ENCODE results near the gene ORMDL2. TPM values are rescaled to one million over a fixed set of nuclear protein-coding genes. Genes with fewer than 3 reads are reported as not detected.
"Not testable (repeated sequence)": the region's sequence is repeated elsewhere in the genome, so short reads cannot be mapped to it uniquely, and the experiment has no call there.

ORMDL2 gene
- total RNA-seq, 1 donor from 2014 or later = 28.4 TPM

- ATAC-seq (no peak), DNase-seq (ENCODE audit: low spot score) (no peak)
Measured at GRCh38 chr12:55827806-55828205, 10.0 kb downstream of the ORMDL2 start.

DNA sequence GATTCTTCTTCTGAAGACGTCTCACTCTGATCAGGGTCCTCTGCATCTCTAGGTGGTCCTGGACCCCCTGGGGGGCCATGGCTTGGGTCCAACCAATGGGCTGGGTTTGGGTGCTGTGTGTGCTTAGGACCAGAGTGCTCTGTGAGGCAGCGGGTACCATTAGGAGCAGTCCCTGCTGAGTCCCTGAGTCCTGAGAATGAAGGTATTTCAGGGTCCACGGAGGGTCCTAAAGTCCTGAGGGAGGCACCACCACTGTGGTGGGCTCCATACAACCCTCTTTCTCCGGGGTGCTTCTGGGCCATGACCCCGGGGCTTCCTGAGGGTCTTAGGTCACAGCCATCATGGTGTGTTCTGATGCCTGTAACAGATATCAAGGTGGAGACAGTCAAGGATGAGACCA is 10.5 kb downstream of the ORMDL2 start:
- no peak for ATAC-seq
- no peak for DNase-seq (ENCODE audit: low spot score)

DNA sequence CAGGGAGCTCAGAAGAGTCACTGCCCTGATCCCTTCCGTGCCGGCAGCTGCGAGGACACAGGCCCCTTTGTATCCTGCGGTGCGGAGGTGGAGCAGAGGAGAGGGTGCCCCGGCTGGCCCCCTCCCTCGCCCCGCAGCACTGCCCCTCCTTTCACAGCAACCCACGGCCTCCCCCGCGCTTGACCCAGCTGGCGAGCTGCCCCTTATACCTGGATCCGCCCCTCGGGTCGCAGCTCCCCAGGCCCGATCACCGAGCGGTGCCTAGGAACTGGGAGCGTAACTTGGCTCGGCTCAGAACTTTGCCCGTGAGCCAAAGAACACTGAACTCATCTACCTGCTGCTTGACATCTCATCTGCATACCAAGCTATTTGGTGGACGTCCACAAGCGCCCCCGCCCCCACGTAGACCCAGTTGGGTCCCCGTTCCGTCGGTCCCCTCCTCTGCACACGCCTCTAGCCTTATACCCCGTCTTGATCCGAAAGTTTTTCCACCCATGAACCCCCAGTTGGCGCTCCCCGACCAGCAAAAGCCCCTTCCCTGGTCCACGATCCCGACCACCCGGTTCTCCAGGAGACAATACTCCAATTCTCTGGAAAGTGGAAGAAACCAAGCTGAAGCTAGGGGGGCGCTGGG is 12.2 kb downstream of the ORMDL2 start:
- DNase-seq (ENCODE audit: low spot score) = peak; percentile 80
- ATAC-seq = peak; percentile 55

- peak; percentile 62 for DNase-seq (ENCODE audit: low spot score)
- no peak for ATAC-seq
Measured at GRCh38 chr12:55830601-55831446, 13.0 kb downstream of the ORMDL2 start.

- no peak for DNase-seq (ENCODE audit: low spot score)
- no peak for ATAC-seq
Measured at GRCh38 chr12:55831447-55831815, 13.6 kb downstream of the ORMDL2 start.

DNA sequence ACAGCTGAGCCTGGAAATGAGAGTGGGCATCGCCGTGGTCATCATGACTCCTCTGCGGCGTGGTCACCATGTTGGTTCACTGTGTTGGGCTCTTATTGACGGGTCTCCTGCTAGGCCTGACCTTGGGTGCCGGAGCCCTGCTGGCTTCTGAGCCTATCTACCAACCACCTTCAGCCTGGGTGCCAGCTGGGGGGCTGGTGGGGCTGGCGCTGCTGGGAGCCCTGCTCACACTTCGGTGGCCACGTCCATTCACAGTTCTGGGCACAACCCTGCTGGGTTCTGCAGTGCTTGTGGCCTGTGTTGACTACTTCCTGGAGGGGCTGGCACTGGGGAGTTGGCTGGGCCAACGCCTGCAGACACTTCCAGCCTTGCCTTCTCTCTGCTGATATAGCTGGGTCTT is 15.2 kb downstream of the ORMDL2 start:
- DNase-seq (ENCODE audit: low spot score) (no peak), ATAC-seq (no peak)

GRCh38 chr12:55834400-55834799 is 16.6 kb downstream of the ORMDL2 start:
- not testable (repeated sequence) for ATAC-seq; DNase-seq (ENCODE audit: low spot score)

GRCh38 chr12:55838361-55838760 is 20.5 kb downstream of the ORMDL2 start:
- no peak for ATAC-seq
- no peak for DNase-seq (ENCODE audit: low spot score)

GRCh38 chr12:55839345-55840140 is 21.7 kb downstream of the ORMDL2 start:
- DNase-seq (ENCODE audit: low spot score) (no peak), ATAC-seq (no peak)

DNA sequence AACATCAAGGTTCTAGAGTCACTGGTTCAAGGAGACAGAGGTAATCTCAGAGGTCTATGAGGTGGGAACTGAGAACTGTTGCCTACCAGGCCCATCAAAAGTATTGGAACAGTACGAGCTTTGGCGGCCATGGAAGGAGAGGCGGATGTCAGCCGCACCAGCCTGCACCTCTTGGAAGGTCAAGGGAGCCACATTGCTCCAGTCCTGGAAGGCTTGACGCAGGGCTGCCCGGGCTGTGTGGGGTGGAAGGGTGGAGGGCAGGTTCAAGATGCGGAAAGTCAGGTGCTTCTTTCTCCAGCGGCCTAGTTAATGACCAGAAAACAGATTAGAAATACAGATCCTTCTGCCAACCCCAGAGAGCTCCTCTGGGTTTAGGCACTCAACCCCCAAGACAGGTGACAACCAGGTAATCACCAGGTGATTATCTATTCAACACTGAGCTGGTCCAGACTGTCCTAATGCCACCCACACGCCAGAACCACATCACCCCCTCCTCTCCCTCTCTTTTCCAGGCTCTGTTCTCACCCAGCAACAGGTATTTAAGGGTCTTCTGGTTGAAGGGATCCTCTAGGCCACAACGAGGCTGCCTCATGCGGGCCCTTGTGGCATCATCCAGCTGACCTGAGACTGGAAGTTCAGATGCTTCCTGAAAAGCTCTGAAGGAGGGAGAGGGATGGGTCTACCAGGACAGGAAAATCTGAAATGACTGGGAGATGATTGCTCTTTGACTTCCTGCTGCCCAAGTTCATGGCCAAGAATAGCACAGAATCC is 22.9 kb downstream of the ORMDL2 start:
- ATAC-seq = no peak

GRCh38 chr12:55842681-55843429 is 25.0 kb downstream of the ORMDL2 start, which contains the start of gene MMP19:
MMP19 (minus strand) TSS chr12:55842936; CDS start chr12:55842830, 106 bp downstream.
- peak; percentile 54 for ATAC-seq
- no peak for DNase-seq (ENCODE audit: low spot score)

More for the DNA sequence above, 22.9 kb downstream of the ORMDL2 start:
- DNase-seq (ENCODE audit: low spot score) = no peak

- ATAC-seq (no peak), DNase-seq (ENCODE audit: low spot score) (no peak)
Measured at GRCh38 chr12:55843431-55843830, 25.6 kb downstream of the ORMDL2 start.

- DNase-seq (ENCODE audit: low spot score) (no peak), ATAC-seq (no peak)
Measured at GRCh38 chr12:55844961-55845360, 27.1 kb downstream of the ORMDL2 start.

DNA sequence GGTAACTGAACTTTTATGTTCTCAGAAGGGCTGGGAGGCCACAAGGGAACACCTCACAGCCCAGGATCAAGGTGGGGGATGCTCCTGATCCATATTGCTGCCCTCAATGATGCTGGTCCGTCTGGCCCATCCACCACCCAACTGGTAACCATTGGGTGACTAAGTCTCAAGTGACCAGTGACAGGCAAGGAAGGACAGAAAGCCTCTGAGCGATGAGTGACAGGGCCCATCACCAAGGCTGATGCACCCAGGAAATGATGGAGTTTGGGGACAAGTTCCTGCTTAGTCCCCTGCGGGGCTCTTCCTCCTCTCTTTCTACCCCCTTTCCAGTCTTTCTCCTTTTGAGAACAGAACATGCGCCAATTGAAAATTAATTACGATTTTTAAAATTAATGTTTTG is 27.5 kb downstream of the ORMDL2 start:
- no peak for DNase-seq (ENCODE audit: low spot score)

GRCh38 chr12:55845785-55846496 is 28.1 kb downstream of the ORMDL2 start:
- no peak for DNase-seq (ENCODE audit: low spot score)
- ATAC-seq = no peak

More for the DNA sequence above, 27.5 kb downstream of the ORMDL2 start:
- no peak for ATAC-seq

- DNase-seq (ENCODE audit: low spot score) = no peak
- no peak for ATAC-seq
Measured at GRCh38 chr12:55847033-55847432, 29.2 kb downstream of the ORMDL2 start.

GRCh38 chr12:55847603-55848291 is 29.9 kb downstream of the ORMDL2 start:
- DNase-seq (ENCODE audit: low spot score) (peak; percentile 58), ATAC-seq (peak; percentile 82)

DNA sequence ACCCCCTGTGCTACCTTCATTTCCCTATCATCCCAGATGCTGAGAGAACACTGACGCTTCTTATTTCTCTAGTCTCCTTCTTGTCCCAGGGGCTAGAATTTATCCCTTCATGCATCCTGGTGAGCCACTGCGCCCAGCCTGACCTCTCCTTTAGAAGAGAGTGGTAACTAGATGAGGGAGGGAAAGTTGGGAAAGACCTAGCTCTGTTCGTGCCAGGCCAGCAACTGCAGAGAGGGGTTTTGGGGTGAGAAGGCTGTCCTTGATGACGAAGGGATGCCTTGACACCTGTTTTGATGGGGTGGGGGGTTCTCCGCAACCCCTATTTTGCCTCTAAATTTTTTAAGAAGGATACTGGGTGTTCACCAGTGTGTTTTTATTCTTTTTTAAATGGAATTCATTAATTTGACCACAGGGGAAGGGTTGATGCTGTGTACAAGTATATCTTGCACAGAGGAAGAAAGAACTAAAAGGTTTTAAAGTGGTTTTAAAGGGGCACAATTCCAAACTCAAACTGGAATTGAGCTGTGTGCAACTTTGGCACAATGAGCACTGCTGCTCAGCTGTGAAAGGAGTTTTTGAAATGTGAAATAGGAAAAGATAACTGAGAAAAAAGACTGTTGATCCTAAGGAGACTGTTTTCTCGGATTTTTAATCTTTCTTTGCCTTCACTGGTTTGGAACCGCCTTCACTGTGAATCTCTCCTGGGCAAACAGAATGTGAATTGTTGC is 31.9 kb downstream of the ORMDL2 start:
- DNase-seq (ENCODE audit: low spot score) (no peak), ATAC-seq (no peak)
